ENCODE results near the gene EEF1B2.
"Not testable (repeated sequence)": the region's sequence is repeated elsewhere in the genome, so short reads cannot be mapped to it uniquely, and the experiment has no call there.

The EEF1B2 gene

GRCh38 chr2:206159346-206160124, at the start of gene EEF1B2, which contains the start of gene NDUFS1:
TSS of gene EEF1B2 (plus strand) at chr2:206159895. CDS start at chr2:206159980, 85 bp downstream.
TSS of gene NDUFS1 (minus strand) at chr2:206159444. CDS start at chr2:206153678, 5,766 bp downstream.
- peak; percentile 97 for DNase-seq

- no peak for DNase-seq
These were observed 47.6 kb upstream of the EEF1B2 start for GRCh38 chr2:206112108-206112507.

GRCh38 chr2:206112846-206113547, 46.7 kb upstream of the EEF1B2 start:
- no peak for DNase-seq

GRCh38 chr2:206115026-206115578, 44.6 kb upstream of the EEF1B2 start:
- DNase-seq = no peak

- no peak for DNase-seq
These were observed 43.4 kb upstream of the EEF1B2 start for GRCh38 chr2:206116278-206116677.

- DNase-seq = not testable (repeated sequence)
These were observed 37.1 kb upstream of the EEF1B2 start for GRCh38 chr2:206122569-206122968.

- no peak for DNase-seq
These were observed 33.8 kb upstream of the EEF1B2 start for GRCh38 chr2:206125901-206126300.

GRCh38 chr2:206127656-206128055, 32.0 kb upstream of the EEF1B2 start:
- DNase-seq = no peak

- no peak for DNase-seq
These were observed 16.2 kb upstream of the EEF1B2 start for GRCh38 chr2:206143451-206143850.

- DNase-seq = no peak
These were observed 15.3 kb upstream of the EEF1B2 start for GRCh38 chr2:206144383-206144782.

- DNase-seq = no peak
These were observed 14.0 kb upstream of the EEF1B2 start for GRCh38 chr2:206145665-206146064.

GRCh38 chr2:206149330-206149729, 10.4 kb upstream of the EEF1B2 start:
- no peak for DNase-seq

- no peak for DNase-seq
These were observed 9.5 kb upstream of the EEF1B2 start for GRCh38 chr2:206150168-206150567.

- no peak for DNase-seq
These were observed 9.1 kb upstream of the EEF1B2 start for GRCh38 chr2:206150631-206151030.

GRCh38 chr2:206154197-206154596, 5.5 kb upstream of the EEF1B2 start:
- DNase-seq = no peak

- DNase-seq = not testable (repeated sequence)
These were observed 2.7 kb upstream of the EEF1B2 start for GRCh38 chr2:206157014-206157413.

- DNase-seq = no peak
These were observed 941 bp upstream of the EEF1B2 start for GRCh38 chr2:206158563-206159345.

- DNase-seq = peak; percentile 20 to 29
These were observed 571 bp downstream of the EEF1B2 start for GRCh38 chr2:206160125-206160806.

- peak; percentile 27 to 30 for DNase-seq
These were observed 1.1 kb downstream of the EEF1B2 start for GRCh38 chr2:206160807-206161179.

- not testable (repeated sequence) for DNase-seq
These were observed 2.7 kb downstream of the EEF1B2 start for GRCh38 chr2:206162401-206162800.

- DNase-seq = peak in 1 of 2 experiments; percentile 20
These were observed 3.7 kb downstream of the EEF1B2 start for GRCh38 chr2:206163251-206163880.
